Kidney epithelial cell (primary cell): Measurements from ENCODE around the gene PGS1. TPM values are rescaled to one million over a fixed set of nuclear protein-coding genes. Genes with fewer than 3 reads are reported as not detected.
A peak's percentile ranks its signal among the peaks of the same experiment; 100 is the strongest.

Experiments used
- DNase-seq: peaks from one replicate; pipeline ENCODE4 v3.0.0-alpha.2; 2010; ENCODE audit warnings: low read depth
- H3K27me3 ChIP-seq: 2 replicates; pipeline ENCODE4 v1.6.0; 2011; ENCODE audit warnings: low read length; ENCODE audit not compliant: control insufficient read depth, insufficient read depth
- H3K36me3 ChIP-seq: 2 replicates; pipeline ENCODE4 v1.5.1; 2011; ENCODE audit warnings: low read length; ENCODE audit not compliant: control insufficient read depth, insufficient read depth
- H3K4me3 ChIP-seq: 2 replicates; pipeline ENCODE4 v1.5.1; 2011; ENCODE audit warnings: low read depth, mild to moderate bottlenecking, control low read depth, low read length
- CTCF ChIP-seq: IDR thresholded peaks from 2 replicates; pipeline ENCODE4 v1.5.1; 2011; ENCODE audit warnings: mild to moderate bottlenecking, moderate library complexity, low read length, control low read depth, inconsistent platforms; ENCODE audit not compliant: insufficient read depth, poor library complexity, severe bottlenecking
- total RNA-seq: library from RNA; depleted of rRNA; stranded (reverse); fragments of >200 nt; gene quantifications from 2 replicates; pipeline ENCODE4 v1.2.3, GENCODE V29; 2015

Gene PGS1
- total RNA-seq, 1 donor from 2014 or later, result 34.5 TPM

GRCh38 chr17:78381601-78382232 is 3.3 kb downstream of the PGS1 start:
- DNase-seq, result peak; percentile 84
- Histone ChIP-seq H3K4me3 (no peak overlapping the region), H3K36me3 (no peaks in the 10 kb centered on the region), H3K27me3 (no peaks in the 10 kb centered on the region)
- no peak for TF ChIP-seq CTCF

GRCh38 chr17:78383725-78384471 is 5.4 kb downstream of the PGS1 start:
- no peak for TF ChIP-seq CTCF
- Histone ChIP-seq H3K4me3 (no peak overlapping the region), H3K27me3 (no peaks in the 10 kb centered on the region), H3K36me3 (no peaks in the 10 kb centered on the region)
- DNase-seq, result peak; percentile 82

- TF ChIP-seq CTCF, result no peak
- DNase-seq, result no peak
- Histone ChIP-seq H3K36me3 (no peaks in the 10 kb centered on the region), H3K4me3 (no peak overlapping the region), H3K27me3 (no peaks in the 10 kb centered on the region)
These were observed 6.2 kb downstream of the PGS1 start for GRCh38 chr17:78384479-78385175.

GRCh38 chr17:78387977-78388941 is 9.8 kb downstream of the PGS1 start:
- no peak for TF ChIP-seq CTCF
- H3K4me3 ChIP-seq, result no peak overlapping the region
- H3K27me3 ChIP-seq, result no peaks in the 10 kb centered on the region
- no peak for DNase-seq
- H3K36me3 ChIP-seq, result peaks cover under 1% of the 10 kb centered on the region

- H3K4me3 ChIP-seq, result no peak overlapping the region
- no peaks in the 10 kb centered on the region for H3K27me3 ChIP-seq
- peak; percentile 5 for TF ChIP-seq CTCF
- peaks cover 2% of the 10 kb centered on the region for H3K36me3 ChIP-seq
- peak; percentile 95 for DNase-seq
These were observed 12.0 kb downstream of the PGS1 start for GRCh38 chr17:78390241-78391050.
